Endothelial cell of coronary artery (primary cell): ENCODE measurements around the gene ZNG1B. TPM values are rescaled to one million over a fixed set of nuclear protein-coding genes. Genes with fewer than 3 reads are reported as not detected.

Experiments
- total RNA-seq: library from RNA; depleted of rRNA; stranded (reverse); fragments of >200 nt; gene quantifications from 2 replicates; pipeline ENCODE4 v1.2.3, GENCODE V29; 2014

ZNG1B gene
- total RNA-seq = 43.4 and 62.1 TPM in 2 replicates

DNA sequence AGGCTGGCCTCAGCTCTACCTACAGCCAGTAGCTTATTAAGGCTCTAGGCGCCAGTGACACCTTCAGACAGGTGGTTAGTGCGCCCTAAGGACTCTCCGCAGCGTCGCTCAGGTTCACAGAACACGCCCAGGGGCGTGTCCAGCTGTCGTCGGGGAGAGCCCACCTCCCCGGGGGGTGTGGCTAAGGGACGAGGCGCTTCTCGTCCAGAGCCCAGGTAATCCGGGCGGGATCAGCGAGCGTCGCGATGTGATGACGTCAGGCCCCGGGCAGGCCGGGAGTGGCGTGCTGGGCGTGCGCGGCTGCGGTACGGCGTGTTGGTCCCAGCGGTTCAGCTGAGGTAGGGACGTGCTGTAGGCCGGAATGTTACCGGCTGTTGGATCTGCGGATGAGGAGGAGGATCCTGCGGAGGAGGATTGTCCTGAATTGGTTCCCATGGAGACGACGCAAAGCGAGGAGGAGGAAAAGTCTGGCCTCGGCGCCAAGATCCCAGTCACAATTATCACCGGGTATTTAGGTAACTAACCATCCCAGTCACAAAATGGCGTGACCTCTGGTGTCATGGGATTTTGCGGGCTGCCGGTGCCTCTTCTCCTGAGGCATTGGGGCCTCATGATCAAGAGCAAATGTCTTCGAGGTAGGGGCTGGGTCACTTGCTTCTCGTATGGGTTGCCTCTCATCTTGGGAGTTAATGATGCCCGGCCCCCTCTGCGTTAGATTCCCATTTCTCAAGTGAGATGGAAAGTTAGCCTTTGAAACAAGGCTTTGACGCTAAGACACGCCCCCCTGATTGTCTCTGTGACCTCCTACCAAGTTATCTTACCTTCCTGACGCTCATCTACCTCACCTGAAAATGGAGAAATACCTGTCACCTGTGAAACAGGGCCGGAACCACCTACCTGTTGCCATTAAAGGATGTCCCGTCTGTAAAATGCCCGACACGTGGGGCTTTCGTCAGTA lies at the start of gene ZNG1B:
Gene ZNG1B (plus strand): TSS at position 184 of the 958 bp plus-strand sequence. CDS start 178 bp downstream, at position 362.

GRCh38 chr2:113498365-113498764 lies 60.9 kb downstream of the ZNG1B start, which contains the start of gene FOXD4L1:
Gene FOXD4L1 (plus strand): TSS chr2:113498665. CDS start chr2:113499257, 592 bp downstream.

Other genes starting within 250 kb of the ZNG1B start
- gene PAX8, start 158.8 kb upstream of the ZNG1B start, total RNA-seq = 0.28 TPM in 1 of 2 replicates, not detected in the other
- gene FOXD4L1, start 61.0 kb downstream of the ZNG1B start, total RNA-seq = 0.18 TPM in 1 of 2 replicates, not detected in the other
- gene RABL2A, start 189.6 kb downstream of the ZNG1B start, total RNA-seq = 5.0 and 7.3 TPM in 2 replicates